ENCODE data around the gene PHLPP1. TPM values are rescaled to one million over a fixed set of nuclear protein-coding genes. Genes with fewer than 3 reads are reported as not detected.

The PHLPP1 gene
- total RNA-seq, 3 donors from 2014 or later, result 9.8 to 19.9 (median 15.4) TPM

- Histone ChIP-seq H3K9me3 (no peaks in the 10 kb centered on the region), H3K36me3 (no peaks in the 10 kb centered on the region), H3K27ac (no peak overlapping the region), H3K27me3 (no peaks in the 10 kb centered on the region), H3K4me3 (no peak overlapping the region), H3K4me1 (peaks cover 0 to 5% of the 10 kb centered on the region in 2 donors)
- no peak for DNase-seq (ENCODE audit: low spot score in 2 of 2)
- intact Hi-C loops (cut with DNase I; ENCODE audit: low total_unique reads), result no loop called here
- TF ChIP-seq POLR2A (IDR thresholded peaks at IDR 0.05), result no peak
- no peak for TF ChIP-seq POLR2AphosphoS5 (IDR thresholded peaks at IDR 0.05)
- TF ChIP-seq CTCF (IDR thresholded peaks at IDR 0.05), result no peak
These were observed 71.3 kb downstream of the PHLPP1 start for GRCh38 chr18:62786689-62787088.

- Histone ChIP-seq H3K4me1 (peaks cover 0 to 5% of the 10 kb centered on the region in 2 donors), H3K36me3 (no peaks in the 10 kb centered on the region), H3K27me3 (no peaks in the 10 kb centered on the region), H3K9me3 (no peaks in the 10 kb centered on the region), H3K4me3 (no peak overlapping the region), H3K27ac (no peak overlapping the region)
- intact Hi-C loops (cut with DNase I; ENCODE audit: low total_unique reads), result no loop called here
- TF ChIP-seq POLR2A (IDR thresholded peaks at IDR 0.05) (no peak), POLR2AphosphoS5 (IDR thresholded peaks at IDR 0.05) (no peak), CTCF (IDR thresholded peaks at IDR 0.05) (no peak)
- DNase-seq (ENCODE audit: low spot score in 2 of 2), result no peak
These were observed 72.8 kb downstream of the PHLPP1 start for GRCh38 chr18:62788111-62788510.

GRCh38 chr18:62788876-62789275 is 73.5 kb downstream of the PHLPP1 start:
- no peak for TF ChIP-seq CTCF (IDR thresholded peaks at IDR 0.05)
- TF ChIP-seq POLR2AphosphoS5 (IDR thresholded peaks at IDR 0.05), result no peak
- TF ChIP-seq POLR2A (IDR thresholded peaks at IDR 0.05), result no peak
- intact Hi-C loops (cut with DNase I; ENCODE audit: low total_unique reads), result no loop called here
- no peak overlapping the region for H3K27ac ChIP-seq

GRCh38 chr18:62790871-62791772 is 75.8 kb downstream of the PHLPP1 start:
- DNase-seq (ENCODE audit: low spot score in 2 of 2), result no peak
- peak overlapping the region; percentile 53 to 61 for H3K27ac ChIP-seq
- no peak for TF ChIP-seq CTCF (IDR thresholded peaks at IDR 0.05)
- TF ChIP-seq POLR2AphosphoS5 (IDR thresholded peaks at IDR 0.05), result no peak
- no peak for TF ChIP-seq POLR2A (IDR thresholded peaks at IDR 0.05)
- H3K4me1 ChIP-seq, result peaks cover 0 to 5% of the 10 kb centered on the region in 2 donors
- peak overlapping the region in 2 of 3 donors; percentile 17 to 36 for H3K4me3 ChIP-seq
- H3K27me3 ChIP-seq, result no peaks in the 10 kb centered on the region
- H3K36me3 ChIP-seq, result no peaks in the 10 kb centered on the region
- intact Hi-C loops (cut with DNase I; ENCODE audit: low total_unique reads), result no loop called here
- no peaks in the 10 kb centered on the region for H3K9me3 ChIP-seq

More at GRCh38 chr18:62788876-62789275, 73.5 kb downstream of the PHLPP1 start:
- H3K9me3 ChIP-seq, result no peaks in the 10 kb centered on the region
- no peak overlapping the region for H3K4me3 ChIP-seq
- peaks cover 0 to 5% of the 10 kb centered on the region in 2 donors for H3K4me1 ChIP-seq
- H3K27me3 ChIP-seq, result no peaks in the 10 kb centered on the region
- H3K36me3 ChIP-seq, result no peaks in the 10 kb centered on the region
- no peak for DNase-seq (ENCODE audit: low spot score in 2 of 2)

- H3K36me3 ChIP-seq, result no peaks in the 10 kb centered on the region
- H3K4me1 ChIP-seq, result peaks cover 0 to 5% of the 10 kb centered on the region in 2 donors
- H3K4me3 ChIP-seq, result no peak overlapping the region
- intact Hi-C loops (cut with DNase I; ENCODE audit: low total_unique reads), result no loop called here
- no peaks in the 10 kb centered on the region for H3K27me3 ChIP-seq
- no peak for TF ChIP-seq POLR2A (IDR thresholded peaks at IDR 0.05)
- no peak for TF ChIP-seq POLR2AphosphoS5 (IDR thresholded peaks at IDR 0.05)
- no peak for TF ChIP-seq CTCF (IDR thresholded peaks at IDR 0.05)
- H3K9me3 ChIP-seq, result no peaks in the 10 kb centered on the region
- H3K27ac ChIP-seq, result peak overlapping the region; percentile 21 to 53
- DNase-seq (ENCODE audit: low spot score in 2 of 2), result no peak
These were observed 76.7 kb downstream of the PHLPP1 start for GRCh38 chr18:62792016-62792415.
